GM19023 (cell line): ENCODE data around the gene TMEM163.

Experiments used
- ATAC-seq: cut with Tn5 transposase; IDR thresholded peaks from one replicate; pipeline ENCODE4 v1.9.1; 2021; ENCODE audit warnings: mild to moderate bottlenecking, moderate library complexity; ENCODE audit not compliant: unreplicated experiment

Gene TMEM163

DNA sequence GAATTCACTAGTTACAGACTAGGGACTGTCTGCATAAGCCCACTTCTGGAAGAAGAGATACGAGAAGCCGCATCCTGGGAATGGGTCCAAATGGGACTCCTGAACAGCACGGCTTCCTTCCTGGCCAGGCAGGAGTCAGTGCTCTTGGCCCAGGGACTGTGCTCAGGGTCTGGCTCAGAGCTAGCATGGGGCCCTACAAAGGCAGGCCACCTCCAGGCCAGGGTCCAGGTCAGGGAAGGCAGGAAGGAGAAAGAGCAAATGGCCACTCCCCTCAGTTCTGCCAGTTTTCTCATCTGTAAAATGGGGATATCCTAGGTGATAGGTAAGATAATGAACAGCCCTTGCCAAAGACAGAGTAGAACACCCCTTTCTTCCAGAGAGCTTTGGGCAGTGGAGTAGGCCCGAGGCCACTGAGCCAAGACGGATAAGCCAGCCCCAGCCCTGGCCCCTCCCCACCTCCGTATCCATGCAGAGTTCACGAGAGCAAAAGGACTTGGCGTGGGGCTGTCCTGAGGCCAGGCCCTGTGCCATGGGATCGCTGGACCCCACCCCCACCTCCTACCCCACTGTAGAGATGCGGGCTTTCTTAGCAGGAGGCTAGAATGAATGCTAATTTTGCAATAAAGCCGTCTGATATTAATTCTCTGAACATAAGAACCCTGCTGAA is 274.9 kb downstream of the TMEM163 start:
- ATAC-seq = no peak

DNA sequence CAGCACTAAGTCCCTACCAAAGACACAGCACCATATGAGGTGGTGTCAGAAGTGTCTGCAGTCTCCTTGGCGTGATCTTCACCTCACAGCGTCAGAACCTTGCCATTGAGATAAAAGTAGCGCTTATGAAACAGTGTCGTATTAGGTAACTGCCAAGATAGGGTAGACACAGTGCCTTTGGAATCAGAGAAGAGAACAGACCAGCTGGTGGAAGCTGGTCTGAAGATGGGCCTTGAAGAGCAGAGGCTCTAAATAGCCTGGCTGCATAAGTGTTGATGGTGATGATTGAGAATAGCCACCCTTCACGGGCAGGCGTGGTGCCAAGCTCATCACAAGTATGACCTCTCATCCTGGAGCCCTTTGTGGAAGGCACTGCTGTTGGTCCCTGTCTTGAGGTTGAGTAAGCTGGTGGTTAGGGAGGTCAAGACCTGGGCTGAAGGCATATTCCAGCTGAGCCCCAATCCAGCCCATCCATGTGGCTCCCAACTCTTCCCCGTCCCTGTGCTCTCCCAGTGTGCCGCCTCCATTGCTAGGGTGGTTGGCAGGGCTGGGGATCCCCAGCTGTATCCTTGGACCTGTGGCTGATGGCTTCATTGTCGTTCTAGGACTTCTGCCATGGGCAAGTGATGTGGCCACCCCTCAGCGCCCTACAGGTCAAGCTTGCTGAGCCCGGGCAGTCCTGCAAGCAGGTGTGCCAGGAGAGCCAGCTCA is 277.5 kb downstream of the TMEM163 start:
- no peak for ATAC-seq

DNA sequence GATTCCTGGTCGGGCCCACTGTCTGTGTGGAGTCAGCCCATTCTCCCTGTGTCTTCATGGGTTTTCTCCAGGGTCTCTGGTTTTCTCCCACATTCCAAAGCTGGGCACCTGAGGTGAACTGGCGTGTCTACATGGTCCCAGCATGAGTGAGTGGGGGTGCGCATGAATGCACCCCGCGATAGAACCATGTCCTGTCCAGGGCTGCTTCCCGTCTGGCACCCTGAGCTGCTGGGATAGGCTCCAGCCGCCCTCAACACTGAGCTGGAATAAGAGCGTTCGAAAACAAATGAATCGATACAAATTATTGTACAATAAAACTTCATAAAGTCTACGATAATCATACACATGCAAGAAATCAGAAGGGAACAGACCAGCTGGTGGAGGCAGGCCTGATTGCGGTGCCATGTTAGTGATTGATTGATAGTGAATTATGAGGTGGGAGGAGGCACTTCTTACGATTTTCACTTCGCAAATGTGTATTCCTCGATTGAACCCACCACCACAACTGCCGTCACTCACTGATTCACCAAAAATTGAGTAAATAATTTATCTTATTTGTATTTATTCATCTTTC is 278.4 kb downstream of the TMEM163 start:
- ATAC-seq = no peak

DNA sequence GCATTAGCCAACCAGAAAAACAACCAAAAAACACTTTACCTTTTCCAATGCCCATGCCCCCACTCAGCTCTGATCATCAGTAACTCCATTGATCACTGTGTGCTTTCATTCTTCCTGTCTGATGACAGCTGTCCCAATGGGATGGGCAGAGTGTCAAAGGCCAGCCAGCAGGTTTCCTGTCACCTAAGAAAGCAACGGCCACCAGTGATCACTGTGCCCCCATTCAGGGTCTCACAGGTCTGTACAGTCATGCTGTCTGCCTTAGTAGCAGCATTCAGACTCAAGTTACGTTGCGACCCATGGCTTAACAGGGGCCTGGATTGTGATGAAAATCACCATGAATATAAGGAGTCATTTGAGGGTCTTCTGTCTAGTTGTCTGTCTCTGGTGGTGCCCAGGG is 280.4 kb downstream of the TMEM163 start:
- ATAC-seq = no peak

DNA sequence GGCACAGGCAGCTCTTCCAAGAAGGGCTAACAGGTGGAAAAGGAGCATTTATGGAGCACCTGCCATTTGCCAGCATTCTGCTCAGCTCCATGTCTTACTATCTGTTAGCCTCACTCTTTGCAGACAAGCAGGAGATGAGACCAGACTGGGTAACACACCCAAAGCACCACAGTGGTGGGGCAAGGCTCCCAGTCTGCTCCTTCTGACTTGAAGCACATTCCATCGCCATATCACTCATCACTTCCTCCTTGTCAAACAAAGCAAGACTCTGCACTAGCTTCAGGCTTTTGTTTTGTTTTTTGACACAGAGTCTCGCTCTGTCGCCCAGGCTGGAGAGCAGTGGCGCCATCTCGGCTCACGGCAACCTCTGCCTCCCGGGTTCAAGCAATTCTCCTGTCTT is 282.1 kb downstream of the TMEM163 start:
- ATAC-seq = no peak

DNA sequence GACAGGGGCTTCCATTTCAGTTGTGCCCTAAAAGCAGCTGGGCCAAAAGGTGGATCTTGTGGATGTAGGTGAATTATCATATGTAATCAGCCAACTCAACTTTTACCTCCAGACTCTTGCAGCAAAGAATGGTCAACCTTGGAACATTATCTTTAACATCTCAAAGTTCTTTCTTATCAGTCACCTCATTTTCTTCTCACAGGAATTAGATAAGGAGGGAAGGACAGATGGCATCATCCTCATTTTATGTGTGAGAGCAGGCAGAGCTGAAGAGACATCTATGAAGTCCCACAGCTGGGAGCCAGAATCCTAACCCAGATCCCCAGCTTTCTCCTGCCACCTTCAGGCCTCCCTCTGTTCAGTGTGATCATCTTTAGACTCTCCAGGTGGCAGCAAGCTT is 282.9 kb downstream of the TMEM163 start:
- no peak for ATAC-seq

DNA sequence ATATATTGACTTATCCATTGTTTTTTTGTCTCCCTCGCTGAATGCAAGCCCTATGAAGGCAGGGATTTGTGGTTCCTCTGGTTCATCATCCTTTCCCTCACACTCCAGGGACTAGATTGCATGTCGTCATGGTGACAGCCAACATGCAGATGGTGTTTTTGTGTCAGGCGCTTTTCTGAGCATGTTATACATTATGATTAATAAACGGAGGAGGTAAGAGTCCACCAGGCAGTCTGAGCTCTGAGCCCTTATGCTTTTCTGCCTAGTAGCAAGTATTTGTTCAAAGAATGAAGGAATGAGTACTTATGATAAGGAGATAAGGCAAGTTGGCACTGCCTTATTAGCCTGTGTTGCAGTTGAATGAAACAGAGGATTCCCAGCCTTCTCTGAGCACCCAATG is 283.3 kb downstream of the TMEM163 start:
- no peak for ATAC-seq

DNA sequence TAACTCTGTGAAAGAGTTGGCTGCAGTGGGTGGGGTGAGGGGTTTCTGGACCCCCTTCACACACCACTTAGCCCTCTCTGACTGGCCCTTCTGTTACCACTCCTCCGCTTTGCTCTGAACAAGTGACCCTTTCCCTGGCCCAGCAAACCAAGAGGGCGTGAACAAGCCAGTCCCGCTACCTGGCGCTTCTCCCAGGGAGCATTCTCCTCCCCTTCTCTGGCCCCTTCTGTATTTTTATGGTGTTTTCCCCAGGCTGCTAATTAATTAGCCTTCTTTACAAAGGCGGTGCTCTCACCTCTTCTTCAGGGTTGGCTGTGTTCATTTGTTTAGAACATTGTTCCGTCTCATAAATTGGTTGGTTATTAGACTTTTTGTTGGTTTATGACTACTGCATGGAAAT is 284.8 kb downstream of the TMEM163 start:
- ATAC-seq = no peak

DNA sequence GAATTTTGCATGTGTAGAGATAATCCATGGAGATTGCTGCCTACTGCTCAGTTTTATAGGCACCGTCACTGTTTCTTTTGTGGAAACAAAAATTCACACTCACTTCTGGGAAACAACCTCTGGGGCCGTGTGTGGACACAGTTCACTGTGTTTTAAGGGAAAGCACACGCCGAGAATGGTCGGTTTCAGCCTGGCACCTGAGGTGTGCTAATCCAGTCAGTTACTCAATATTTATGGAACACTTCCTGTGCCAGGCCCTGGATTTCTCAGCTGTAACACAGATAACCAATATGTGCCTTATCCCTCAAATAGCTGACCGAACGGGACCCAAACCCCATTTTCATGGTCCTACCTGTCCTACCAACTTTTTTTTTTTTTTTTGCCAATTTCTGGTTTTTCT is 285.3 kb downstream of the TMEM163 start:
- no peak for ATAC-seq

DNA sequence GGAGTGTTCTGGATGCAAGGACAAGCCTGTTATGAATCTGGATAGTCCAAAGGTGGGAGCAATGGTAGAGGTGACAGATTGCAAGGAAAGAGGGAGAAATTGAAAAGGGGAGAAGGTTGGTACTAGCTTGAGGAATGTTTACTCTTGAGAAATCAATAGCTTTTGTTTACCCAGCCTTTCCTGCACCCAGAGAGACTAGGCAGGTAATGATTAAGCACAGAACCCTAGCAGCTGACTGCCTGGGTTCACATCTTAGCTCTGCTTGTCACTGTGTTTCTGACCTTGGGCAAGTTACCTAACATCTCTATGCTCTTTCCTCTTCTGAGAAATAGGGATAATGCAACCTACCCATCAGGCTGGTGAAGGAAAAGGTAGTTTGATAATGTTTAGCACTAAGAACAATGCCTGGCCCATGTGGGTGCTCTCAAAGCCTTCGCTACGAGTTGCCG is 286.3 kb downstream of the TMEM163 start:
- no peak for ATAC-seq

DNA sequence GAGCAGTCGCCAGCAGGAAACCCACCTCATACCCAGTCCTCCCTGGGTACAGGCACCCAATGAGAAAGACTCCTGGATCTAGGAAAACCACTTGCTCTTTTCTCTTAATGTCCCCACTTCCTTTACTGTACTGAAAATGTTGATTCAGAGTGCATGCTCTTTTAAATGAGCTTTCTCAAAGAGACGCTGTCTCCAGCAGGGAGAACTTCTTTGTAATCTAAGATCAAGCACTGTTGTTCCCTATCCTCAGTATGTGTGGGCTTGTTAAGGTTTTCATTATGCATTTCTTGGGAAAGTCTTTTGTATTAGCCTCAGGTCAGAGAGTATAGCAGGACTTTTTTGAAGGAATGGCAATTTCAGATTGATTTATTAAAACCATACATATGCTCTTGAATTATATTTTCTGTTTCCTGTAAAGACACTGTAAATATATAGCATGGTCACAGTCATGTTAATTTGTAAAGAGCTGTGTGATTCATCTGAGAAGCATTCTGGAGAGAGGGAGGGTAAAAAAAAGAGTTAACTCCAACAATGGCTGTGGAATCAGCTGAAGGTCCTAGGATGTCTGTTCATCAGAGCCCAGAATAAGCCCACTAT is 286.9 kb downstream of the TMEM163 start:
- no peak for ATAC-seq

DNA sequence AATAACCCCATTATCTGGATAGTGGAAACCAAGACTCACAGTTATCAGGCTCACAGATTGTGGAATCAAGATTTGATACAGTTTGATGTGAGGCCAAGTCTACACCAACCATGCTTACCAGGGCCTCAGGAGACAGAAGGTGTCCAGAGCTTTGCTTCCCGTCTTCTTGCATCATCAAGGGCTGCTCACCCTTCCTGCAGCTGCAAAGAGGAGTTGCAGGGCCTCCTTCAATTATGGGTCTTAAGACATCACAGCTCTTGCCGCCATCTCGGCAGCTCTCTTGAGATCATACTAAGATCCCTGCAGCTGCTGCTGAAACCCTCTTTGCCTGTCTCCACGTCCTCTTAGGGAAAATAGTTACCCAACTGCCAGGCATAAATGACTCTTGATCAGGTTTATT is 288.9 kb downstream of the TMEM163 start:
- ATAC-seq = no peak

DNA sequence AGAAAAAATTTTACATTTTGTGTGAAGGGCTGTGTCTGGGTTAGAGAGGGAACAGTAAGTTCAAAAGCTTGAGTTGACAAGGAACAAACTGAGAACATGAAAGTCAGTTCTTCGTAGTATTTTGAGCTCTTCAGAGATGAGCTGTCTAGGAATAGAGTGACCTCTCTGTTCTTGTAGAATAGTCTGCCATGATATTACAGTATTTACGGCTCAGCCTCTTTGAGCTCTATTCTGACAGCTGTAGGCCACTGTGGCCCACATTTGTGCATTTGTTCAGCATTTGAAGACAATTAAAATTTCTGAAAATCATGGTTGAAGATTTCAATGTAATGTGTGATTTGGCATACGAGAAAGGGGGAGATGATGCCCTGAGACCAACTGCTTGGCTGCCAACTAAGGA is 292.1 kb downstream of the TMEM163 start:
- ATAC-seq = no peak

DNA sequence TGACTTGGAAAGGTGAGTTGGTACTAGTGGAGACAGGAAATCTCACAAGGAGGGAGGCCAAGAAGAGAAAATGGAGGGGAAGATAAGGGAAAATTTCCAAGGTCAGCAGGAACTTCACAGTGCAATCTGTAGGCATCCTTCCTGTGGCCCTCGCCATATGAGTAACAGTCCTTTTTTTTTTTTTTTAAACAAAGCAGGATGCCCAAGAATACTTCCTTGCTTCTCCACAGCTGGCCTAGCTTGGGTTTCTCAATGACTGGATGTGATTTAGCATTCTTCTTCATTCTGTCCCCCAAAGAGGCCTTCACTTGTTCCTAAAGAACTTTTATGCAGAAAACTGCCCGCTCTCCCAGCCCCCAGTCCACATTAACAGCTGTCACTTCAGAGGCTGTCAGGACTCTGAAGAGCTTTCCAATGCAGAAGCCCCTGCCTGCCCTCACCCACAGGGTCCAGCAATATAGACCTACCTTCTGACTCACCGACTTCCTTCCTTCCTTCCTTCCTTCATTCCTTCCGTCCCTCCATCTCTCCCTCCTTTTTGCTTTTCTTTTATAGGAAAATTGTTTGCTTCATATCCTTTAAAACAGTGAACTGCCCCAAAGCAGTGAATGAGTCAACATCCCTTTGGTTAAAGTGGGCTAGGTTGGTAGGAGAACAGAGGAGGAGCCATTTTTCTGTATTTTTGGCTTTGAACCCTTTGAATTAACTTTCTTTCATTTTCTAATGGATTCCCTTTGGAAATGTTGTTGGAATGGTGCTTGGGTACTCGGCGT is 292.9 kb downstream of the TMEM163 start:
- no peak for ATAC-seq

DNA sequence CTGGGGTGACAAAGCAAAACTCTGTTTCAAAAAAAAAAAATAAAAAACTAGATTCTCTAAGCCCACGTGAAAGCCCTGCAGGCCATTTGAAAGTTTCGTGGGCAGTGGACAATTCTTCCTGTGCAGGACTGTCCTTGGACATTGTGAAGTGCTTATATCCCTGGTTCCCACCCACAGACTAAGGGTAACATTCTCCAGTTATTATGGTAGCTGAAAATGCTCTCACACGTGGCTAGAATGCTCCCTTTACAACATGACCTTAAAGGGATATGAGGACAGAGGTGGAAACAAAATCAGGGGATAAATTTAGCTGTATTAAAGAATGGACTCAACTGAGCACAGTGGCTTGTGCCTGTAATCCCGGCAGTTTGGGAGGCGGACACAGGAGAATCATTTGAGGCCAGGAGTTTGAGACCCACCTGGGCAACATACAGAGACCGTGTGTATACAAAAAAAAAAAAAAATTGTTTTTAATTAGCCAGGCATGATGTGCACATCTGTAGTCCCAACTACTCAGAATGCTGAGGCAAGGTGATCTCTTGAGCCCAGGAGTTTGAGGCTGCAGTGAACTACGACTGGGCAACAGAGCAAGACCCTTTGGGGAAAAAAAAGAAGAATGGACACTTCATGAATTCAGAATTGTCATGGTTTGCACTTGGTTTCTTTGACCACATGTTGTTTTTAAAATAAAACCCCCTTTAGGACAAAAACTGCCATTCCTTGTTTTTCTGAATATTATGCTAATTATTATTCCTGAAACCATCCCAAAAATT is 297.1 kb downstream of the TMEM163 start:
- no peak for ATAC-seq

DNA sequence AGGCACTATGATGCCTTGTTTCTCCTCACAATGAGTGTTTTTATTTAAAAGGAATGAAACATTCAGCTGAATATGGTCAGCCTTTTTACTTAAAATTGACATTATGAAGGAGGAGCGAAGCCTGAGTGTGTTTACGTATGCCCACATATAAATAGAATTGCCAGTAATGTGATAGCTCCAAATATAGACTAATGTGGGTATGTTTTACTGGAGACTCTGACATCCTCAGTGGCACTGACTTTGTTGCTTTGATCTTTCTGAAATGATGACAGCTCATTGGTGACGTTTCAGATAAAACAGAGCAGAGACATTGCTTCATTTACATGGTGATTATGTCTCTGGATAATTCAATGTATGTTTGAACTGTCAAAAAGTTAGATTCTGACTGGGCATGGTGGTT is 297.9 kb downstream of the TMEM163 start:
- no peak for ATAC-seq

DNA sequence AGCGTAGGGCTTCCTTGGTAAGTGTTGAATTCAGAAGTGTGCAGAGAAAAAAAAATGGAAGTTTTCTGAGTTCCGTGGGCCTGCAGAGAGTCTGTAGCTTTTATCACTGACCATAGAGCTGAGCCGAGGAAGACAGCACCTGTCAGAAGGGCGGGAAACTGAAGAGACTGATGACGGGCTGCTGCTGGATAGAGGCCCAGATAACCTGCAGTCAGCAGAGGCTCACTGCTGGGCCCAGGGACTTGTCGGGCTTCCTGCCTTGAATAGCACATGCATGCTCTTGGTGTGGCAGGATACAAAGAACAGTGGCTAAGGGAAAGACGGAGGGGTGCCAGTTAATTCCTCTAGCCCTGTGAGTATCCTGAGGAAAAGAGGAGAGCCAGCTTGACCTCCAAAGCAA is 298.5 kb downstream of the TMEM163 start:
- ATAC-seq = no peak

DNA sequence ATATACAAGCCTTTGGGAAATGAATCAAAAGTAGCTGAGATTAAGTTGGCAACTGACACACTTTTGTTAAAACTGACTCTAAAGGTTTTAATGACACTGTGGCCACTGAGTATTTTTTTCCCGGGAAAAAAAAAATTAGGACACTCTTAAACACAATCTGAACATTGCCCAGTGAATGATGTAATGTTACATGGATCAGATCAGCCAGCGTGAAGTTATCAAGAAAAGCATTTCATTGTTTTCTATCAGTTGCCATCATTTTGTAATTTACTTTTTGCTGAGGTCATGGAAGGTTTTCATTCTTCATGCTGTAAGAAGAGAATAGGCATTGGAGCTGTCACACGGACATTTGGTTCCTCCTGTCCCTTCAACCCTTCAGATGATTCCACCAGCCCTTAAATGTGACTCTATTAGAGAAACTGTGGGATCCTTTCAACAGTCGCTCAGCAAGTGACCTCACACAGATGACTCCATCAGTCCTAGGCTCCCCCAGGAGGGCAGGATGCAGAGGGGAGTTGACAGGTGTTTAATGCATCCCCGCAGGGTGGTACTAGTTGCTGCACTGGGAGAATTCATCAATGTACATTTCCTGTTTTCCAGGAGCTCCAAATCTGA is 300.7 kb downstream of the TMEM163 start:
- ATAC-seq = no peak

DNA sequence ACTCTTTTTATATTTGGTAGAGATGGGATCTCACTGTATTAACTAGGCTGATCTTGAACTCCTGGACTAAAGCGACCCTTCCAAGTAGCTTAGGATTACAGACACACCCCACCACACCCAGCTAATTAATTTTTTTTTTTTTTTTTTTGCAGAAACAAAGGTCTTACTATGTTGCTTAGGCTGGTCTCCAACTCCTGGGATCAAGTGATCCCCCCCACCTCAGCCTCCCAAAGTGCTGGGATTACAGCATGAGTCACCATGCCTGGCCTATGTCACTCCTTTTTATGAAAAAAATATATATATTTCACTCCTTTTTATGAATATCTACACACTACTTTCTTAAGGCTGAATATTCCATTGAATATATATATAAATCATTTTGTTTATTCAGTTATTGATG is 302.2 kb downstream of the TMEM163 start:
- no peak for ATAC-seq

DNA sequence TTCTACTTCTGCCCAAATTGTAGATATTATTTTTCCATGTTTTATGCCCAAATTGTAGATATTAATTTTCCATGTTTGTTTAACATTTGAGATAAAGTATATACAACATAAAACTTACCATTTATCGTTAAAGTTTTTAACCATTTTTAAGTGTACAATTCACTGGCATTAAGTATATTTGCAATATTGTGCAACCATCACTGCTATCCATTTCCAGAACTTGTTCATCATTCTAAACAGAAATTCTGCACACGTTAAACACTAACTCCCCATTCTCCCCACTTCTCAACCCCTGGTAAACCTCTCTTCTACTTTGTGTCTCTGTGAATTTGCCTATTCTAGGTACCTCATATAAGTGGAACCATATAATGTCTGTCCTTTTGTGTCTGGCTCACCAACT is 302.8 kb downstream of the TMEM163 start:
- no peak for ATAC-seq
